HEK293 (cell line): ENCODE results near the gene NCSTN.

Experiments used
- AEBP2 ChIP-seq: fragments of 450-650 bp; formaldehyde crosslinking; IDR thresholded peaks from 2 replicates; pipeline ENCODE4 v1.5.1; 2016; ENCODE audit warnings: missing biosample characterization, missing genetic modification characterization, borderline replicate concordance
- ATF2 ChIP-seq: fragments of 450-650 bp; formaldehyde crosslinking; IDR thresholded peaks from 2 replicates; pipeline ENCODE4 v1.5.1; 2016; ENCODE audit warnings: missing biosample characterization, missing genetic modification characterization, low read depth
- FEZF1 ChIP-seq: fragments of 450-650 bp; formaldehyde crosslinking; IDR thresholded peaks from 2 replicates; pipeline ENCODE4 v1.5.1; 2016; ENCODE audit warnings: missing biosample characterization, missing genetic modification characterization
- GLI2 ChIP-seq: fragments of 450-650 bp; formaldehyde crosslinking; IDR thresholded peaks from 2 replicates; pipeline ENCODE4; 2017; ENCODE audit warnings: missing biosample characterization, missing genetic modification characterization, low read depth, borderline replicate concordance
- GLIS1 ChIP-seq: fragments of 450-650 bp; formaldehyde crosslinking; IDR thresholded peaks from 2 replicates; pipeline ENCODE4 v1.5.1; 2016; ENCODE audit warnings: missing biosample characterization, missing genetic modification characterization
- HOXA7 ChIP-seq: sonication (generic); formaldehyde crosslinking; IDR thresholded peaks from 2 replicates; pipeline ENCODE4 v1.8.1; 2022; ENCODE audit warnings: missing genetic modification reagents, borderline replicate concordance
- INSM2 ChIP-seq: fragments of 450-650 bp; formaldehyde crosslinking; IDR thresholded peaks from 2 replicates; pipeline ENCODE4 v1.5.1; 2016; ENCODE audit warnings: missing biosample characterization, missing genetic modification characterization
- KLF8 ChIP-seq: fragments of 450-650 bp; formaldehyde crosslinking; IDR thresholded peaks from 2 replicates; pipeline ENCODE4 v1.5.1; 2016; ENCODE audit warnings: missing biosample characterization, missing genetic modification characterization
- REST ChIP-seq: fragments of 450-650 bp; formaldehyde crosslinking; IDR thresholded peaks from 2 replicates; pipeline ENCODE4 v1.5.1; 2016; ENCODE audit warnings: missing biosample characterization, missing genetic modification characterization
- TRIM28 ChIP-seq: IDR thresholded peaks from 2 replicates; pipeline ENCODE4 v1.6.1; 2011; ENCODE audit warnings: low read length, control low read depth, borderline replicate concordance
- ZBTB1 ChIP-seq: fragments of 450-650 bp; formaldehyde crosslinking; IDR thresholded peaks from 2 replicates; pipeline ENCODE4 v1.5.1; 2016; ENCODE audit warnings: missing biosample characterization, missing genetic modification characterization
- ZBTB10 ChIP-seq: fragments of 450-650 bp; formaldehyde crosslinking; IDR thresholded peaks from 2 replicates; pipeline ENCODE4 v1.5.1; 2016; ENCODE audit warnings: missing biosample characterization, missing genetic modification characterization
- ZBTB17 ChIP-seq: fragments of 450-650 bp; formaldehyde crosslinking; IDR thresholded peaks from 2 replicates; pipeline ENCODE4 v1.5.1; 2016; ENCODE audit warnings: missing biosample characterization, missing genetic modification characterization
- ZBTB20 ChIP-seq: fragments of 450-650 bp; formaldehyde crosslinking; IDR thresholded peaks from 2 replicates; pipeline ENCODE4 v1.5.1; 2016; ENCODE audit warnings: missing biosample characterization, missing genetic modification characterization
- ZNF10 ChIP-seq: fragments of 450-650 bp; formaldehyde crosslinking; IDR thresholded peaks from 2 replicates; pipeline ENCODE4 v1.5.1; 2017; ENCODE audit warnings: missing biosample characterization, missing genetic modification characterization
- ZNF133 ChIP-seq: fragments of 450-650 bp; formaldehyde crosslinking; IDR thresholded peaks from 2 replicates; pipeline ENCODE4 v1.5.1; 2016; ENCODE audit warnings: missing biosample characterization, missing genetic modification characterization
- ZNF2 ChIP-seq: fragments of 450-650 bp; formaldehyde crosslinking; IDR thresholded peaks from 2 replicates; pipeline ENCODE4 v1.5.1; 2016; ENCODE audit warnings: missing biosample characterization, missing genetic modification characterization
- ZNF202 ChIP-seq: fragments of 450-650 bp; formaldehyde crosslinking; IDR thresholded peaks from 2 replicates; pipeline ENCODE4 v1.5.1; 2016; ENCODE audit warnings: missing biosample characterization, missing genetic modification characterization, borderline replicate concordance
- ZNF214 ChIP-seq: fragments of 450-650 bp; formaldehyde crosslinking; IDR thresholded peaks from 2 replicates; pipeline ENCODE4 v1.5.1; 2017; ENCODE audit warnings: missing biosample characterization, mild to moderate bottlenecking, missing genetic modification characterization, borderline replicate concordance
- ZNF239 ChIP-seq: fragments of 450-650 bp; formaldehyde crosslinking; IDR thresholded peaks from 2 replicates; pipeline ENCODE4 v1.5.1; 2016; ENCODE audit warnings: missing biosample characterization, missing genetic modification characterization
- ZNF366 ChIP-seq: fragments of 450-650 bp; formaldehyde crosslinking; conservative IDR thresholded peaks from 2 replicates; pipeline ENCODE4 v1.5.1; 2016; ENCODE audit warnings: missing biosample characterization, missing genetic modification characterization
- ZNF529 ChIP-seq: fragments of 450-650 bp; formaldehyde crosslinking; IDR thresholded peaks from 2 replicates; pipeline ENCODE4 v1.5.1; 2017; ENCODE audit warnings: missing genetic modification characterization, missing biosample characterization; ENCODE audit not compliant: insufficient replicate concordance
- ZNF664 ChIP-seq: fragments of 450-650 bp; formaldehyde crosslinking; IDR thresholded peaks from 2 replicates; pipeline ENCODE4 v1.5.1; 2016; ENCODE audit warnings: missing biosample characterization, missing genetic modification characterization
- ZNF692 ChIP-seq: fragments of 450-650 bp; formaldehyde crosslinking; IDR thresholded peaks from 2 replicates; pipeline ENCODE4 v1.5.1; 2016; ENCODE audit warnings: missing biosample characterization, missing genetic modification characterization
- ZNF776 ChIP-seq: fragments of 450-650 bp; formaldehyde crosslinking; IDR thresholded peaks from 2 replicates; pipeline ENCODE4 v1.5.0; 2017; ENCODE audit warnings: missing biosample characterization, missing genetic modification characterization, borderline replicate concordance
- ZNF785 ChIP-seq: fragments of 450-650 bp; formaldehyde crosslinking; IDR thresholded peaks from 2 replicates; pipeline ENCODE4 v1.5.1; 2016; ENCODE audit warnings: missing biosample characterization, missing genetic modification characterization
- ZSCAN23 ChIP-seq: fragments of 450-650 bp; formaldehyde crosslinking; IDR thresholded peaks from 2 replicates; pipeline ENCODE4 v1.5.1; 2016; ENCODE audit warnings: missing biosample characterization, missing genetic modification characterization

Gene NCSTN

GRCh38 chr1:160407839-160408801, 64.9 kb downstream of the NCSTN start (continued):
- no peak for TF ChIP-seq ZBTB10 (tag by site-specific recombination)
- no peak for TF ChIP-seq ZNF214 (tag by site-specific recombination)
- TF ChIP-seq ZNF133 (tag by site-specific recombination) = no peak
- TF ChIP-seq KLF8 (tag by site-specific recombination) = no peak
- 0 out of 2 replicates have a peak, but pooled peaks have one; percentile 6 for TF ChIP-seq ZNF366 (tag by site-specific recombination)
- no peak for TF ChIP-seq ZNF664 (tag by site-specific recombination)
- TF ChIP-seq ZNF202 (tag by site-specific recombination) = no peak
- TF ChIP-seq ZSCAN23 (tag by site-specific recombination) = no peak
- TF ChIP-seq INSM2 (tag by site-specific recombination) = no peak
- TF ChIP-seq ZNF10 (tag by site-specific recombination) = no peak
- TF ChIP-seq ZNF785 = no peak
- TF ChIP-seq HOXA7 (CRISPR knock-in tag) = no peak
- no peak for TF ChIP-seq FEZF1 (tag by site-specific recombination)
- TF ChIP-seq ZNF239 (tag by site-specific recombination) = no peak
- no peak for TF ChIP-seq ZNF529
- no peak for TF ChIP-seq AEBP2
- TF ChIP-seq GLIS1 (tag by site-specific recombination) = peak; percentile 82
- no peak for TF ChIP-seq GLI2
- no peak for TF ChIP-seq ZBTB1 (tag by site-specific recombination)
- no peak for TF ChIP-seq ZNF776 (tag by site-specific recombination)
- no peak for TF ChIP-seq TRIM28
- no peak for TF ChIP-seq ZNF2 (tag by site-specific recombination)
- peak; percentile 31; the same call in 1 of the 2 replicates for TF ChIP-seq ATF2
- no peak; the same call in 1 of the 2 replicates for TF ChIP-seq ZBTB20 (tag by site-specific recombination)
- TF ChIP-seq ZNF692 = no peak; the same call in 1 of the 2 replicates
- 0 out of 2 replicates have a peak, but pooled peaks have one; percentile 38 for TF ChIP-seq REST (tag by site-specific recombination)
- TF ChIP-seq ZBTB17 (tag by site-specific recombination) = no peak
